Measurements from ENCODE around the gene FUCA2.

The FUCA2 gene

GRCh38 chr6:143468026-143468425 lies 43.5 kb downstream of the FUCA2 start:
- no peak overlapping the region for H2BK12ac ChIP-seq (ENCODE audit: low read length)
- H2AFZ ChIP-seq (ENCODE audit: insufficient read depth, low read length, poor library complexity): no peak overlapping the region
- H4K8ac ChIP-seq (ENCODE audit: low read depth, low read length): no peak overlapping the region
- H4K12ac ChIP-seq (ENCODE audit: low read depth, low read length): no peak overlapping the region
- no peaks in the 10 kb centered on the region for H3K36me3 ChIP-seq (ENCODE audit: control insufficient read depth in 1 of 2, insufficient read depth in 2 of 2, low read length in 2 of 2)
- H3K27ac ChIP-seq (ENCODE audit: low read depth, low read length): no peak overlapping the region
- no peak overlapping the region for H3K23ac ChIP-seq (ENCODE audit: low read length)
- DNase-seq: peak in 1 of 2 donors; percentile 54
- no peak overlapping the region for H2AK5ac ChIP-seq (ENCODE audit: low read length)
- no peaks in the 10 kb centered on the region for H3K79me2 ChIP-seq (ENCODE audit: control insufficient read depth, insufficient read depth, low read length, poor library complexity)
- no peak overlapping the region for H3K18ac ChIP-seq (ENCODE audit: low read length)
- H3K27me3 ChIP-seq (ENCODE audit: insufficient read depth, low read length): no peaks in the 10 kb centered on the region
- no peak overlapping the region for H3K4me2 ChIP-seq (ENCODE audit: low read length)
- no peak overlapping the region for H2BK5ac ChIP-seq (ENCODE audit: low read depth, low read length, poor library complexity)
- H2BK120ac ChIP-seq (ENCODE audit: insufficient read depth, low read length, poor library complexity): no peak overlapping the region
- H3K79me1 ChIP-seq (ENCODE audit: low read length): no peaks in the 10 kb centered on the region
- no peaks in the 10 kb centered on the region for H3K9me3 ChIP-seq (ENCODE audit: insufficient read depth, low read depth, low read length)
- no peak overlapping the region for H4K91ac ChIP-seq (ENCODE audit: low read depth, low read length)
- H3K9ac ChIP-seq (ENCODE audit: low read length): no peak overlapping the region
- no peak overlapping the region for H3K4me3 ChIP-seq (ENCODE audit: low read depth, low read length)
- H3K4ac ChIP-seq (ENCODE audit: low read depth, low read length): no peak overlapping the region
- no peaks in the 10 kb centered on the region for H3K4me1 ChIP-seq (ENCODE audit: control insufficient read depth in 1 of 2, insufficient read depth in 2 of 2, low read length in 2 of 2)
- H3K14ac ChIP-seq (ENCODE audit: low read length): no peak overlapping the region

- no peaks in the 10 kb centered on the region for H3K27me3 ChIP-seq (ENCODE audit: insufficient read depth, low read length)
- no CpG with 5 or more reads among the region's 2 CpGs for WGBS (ENCODE audit: extremely low coverage, insufficient coverage, insufficient read length)
- H3K4me1 ChIP-seq (ENCODE audit: control insufficient read depth in 1 of 2, insufficient read depth in 2 of 2, low read length in 2 of 2): no peaks in the 10 kb centered on the region
- H3K4me2 ChIP-seq (ENCODE audit: low read length): no peak overlapping the region
- no peak overlapping the region for H3K27ac ChIP-seq (ENCODE audit: low read depth, low read length)
- no peak overlapping the region for H2BK5ac ChIP-seq (ENCODE audit: low read depth, low read length, poor library complexity)
- no peak for DNase-seq
- no peak overlapping the region for H3K9ac ChIP-seq (ENCODE audit: low read length)
- no peak overlapping the region for H4K12ac ChIP-seq (ENCODE audit: low read depth, low read length)
- H3K79me2 ChIP-seq (ENCODE audit: control insufficient read depth, insufficient read depth, low read length, poor library complexity): no peaks in the 10 kb centered on the region
- no peak overlapping the region for H2AK5ac ChIP-seq (ENCODE audit: low read length)
- H3K23ac ChIP-seq (ENCODE audit: low read length): no peak overlapping the region
- H2AFZ ChIP-seq (ENCODE audit: insufficient read depth, low read length, poor library complexity): no peak overlapping the region
- H3K18ac ChIP-seq (ENCODE audit: low read length): no peak overlapping the region
- no peak overlapping the region for H4K91ac ChIP-seq (ENCODE audit: low read depth, low read length)
- H4K8ac ChIP-seq (ENCODE audit: low read depth, low read length): no peak overlapping the region
- H3K4ac ChIP-seq (ENCODE audit: low read depth, low read length): no peak overlapping the region
- no peaks in the 10 kb centered on the region for H3K79me1 ChIP-seq (ENCODE audit: low read length)
- no peak overlapping the region for H3K14ac ChIP-seq (ENCODE audit: low read length)
- H2BK120ac ChIP-seq (ENCODE audit: insufficient read depth, low read length, poor library complexity): no peak overlapping the region
- no peak overlapping the region for H3K4me3 ChIP-seq (ENCODE audit: low read depth, low read length)
- H2BK12ac ChIP-seq (ENCODE audit: low read length): no peak overlapping the region
- no peaks in the 10 kb centered on the region for H3K9me3 ChIP-seq (ENCODE audit: insufficient read depth, low read depth, low read length)
- no peaks in the 10 kb centered on the region for H3K36me3 ChIP-seq (ENCODE audit: control insufficient read depth in 1 of 2, insufficient read depth in 2 of 2, low read length in 2 of 2)
Measured at GRCh38 chr6:143465546-143465945, 46.0 kb downstream of the FUCA2 start.

GRCh38 chr6:143457563-143458359 lies 53.8 kb downstream of the FUCA2 start:
- Histone ChIP-seq H3K9ac (ENCODE audit: low read length) (no peak overlapping the region), H3K23ac (ENCODE audit: low read length) (no peak overlapping the region), H3K79me2 (ENCODE audit: control insufficient read depth, insufficient read depth, low read length, poor library complexity) (no peaks in the 10 kb centered on the region), H3K9me3 (ENCODE audit: insufficient read depth, low read depth, low read length) (no peaks in the 10 kb centered on the region), H3K36me3 (ENCODE audit: control insufficient read depth in 1 of 2, insufficient read depth in 2 of 2, low read length in 2 of 2) (no peaks in the 10 kb centered on the region), H3K4me3 (ENCODE audit: low read depth, low read length) (no peak overlapping the region), H3K18ac (ENCODE audit: low read length) (no peak overlapping the region), H2BK12ac (ENCODE audit: low read length) (no peak overlapping the region), H3K4me1 (ENCODE audit: control insufficient read depth in 1 of 2, insufficient read depth in 2 of 2, low read length in 2 of 2) (peaks cover 0 to 3% of the 10 kb centered on the region in 2 experiments), H3K4ac (ENCODE audit: low read depth, low read length) (no peak overlapping the region), H2AFZ (ENCODE audit: insufficient read depth, low read length, poor library complexity) (no peak overlapping the region), H3K27ac (ENCODE audit: low read depth, low read length) (no peak overlapping the region), H2BK120ac (ENCODE audit: insufficient read depth, low read length, poor library complexity) (no peak overlapping the region), H3K27me3 (ENCODE audit: insufficient read depth, low read length) (no peaks in the 10 kb centered on the region), H4K91ac (ENCODE audit: low read depth, low read length) (no peak overlapping the region), H2BK5ac (ENCODE audit: low read depth, low read length, poor library complexity) (no peak overlapping the region), H3K14ac (ENCODE audit: low read length) (no peak overlapping the region), H3K4me2 (ENCODE audit: low read length) (peak overlapping the region; percentile 31), H2AK5ac (ENCODE audit: low read length) (no peak overlapping the region), H4K8ac (ENCODE audit: low read depth, low read length) (no peak overlapping the region), H4K12ac (ENCODE audit: low read depth, low read length) (no peak overlapping the region), H3K79me1 (ENCODE audit: low read length) (no peaks in the 10 kb centered on the region)
- DNase-seq: peak in 1 of 2 donors; percentile 44
- WGBS (ENCODE audit: extremely low coverage, insufficient coverage, insufficient read length): no CpG with 5 or more reads among the region's 2 CpGs

GRCh38 chr6:143451531-143451930 lies 60.0 kb downstream of the FUCA2 start:
- H3K4me1 ChIP-seq (ENCODE audit: control insufficient read depth in 1 of 2, insufficient read depth in 2 of 2, low read length in 2 of 2): peaks cover 1 to 2% of the 10 kb centered on the region in 2 experiments
- no peaks in the 10 kb centered on the region for H3K27me3 ChIP-seq (ENCODE audit: insufficient read depth, low read length)
- no peak overlapping the region for H3K14ac ChIP-seq (ENCODE audit: low read length)
- no peak overlapping the region for H4K91ac ChIP-seq (ENCODE audit: low read depth, low read length)
- no peak overlapping the region for H2BK120ac ChIP-seq (ENCODE audit: insufficient read depth, low read length, poor library complexity)
- H3K4me3 ChIP-seq (ENCODE audit: low read depth, low read length): no peak overlapping the region
- H2AK5ac ChIP-seq (ENCODE audit: low read length): no peak overlapping the region
- H3K27ac ChIP-seq (ENCODE audit: low read depth, low read length): no peak overlapping the region
- H4K12ac ChIP-seq (ENCODE audit: low read depth, low read length): no peak overlapping the region
- WGBS (ENCODE audit: extremely low coverage, insufficient coverage, insufficient read length): no CpG with 5 or more reads among the region's 4 CpGs
- H2AFZ ChIP-seq (ENCODE audit: insufficient read depth, low read length, poor library complexity): no peak overlapping the region
- peaks cover 3% of the 10 kb centered on the region for H3K79me2 ChIP-seq (ENCODE audit: control insufficient read depth, insufficient read depth, low read length, poor library complexity)
- H2BK5ac ChIP-seq (ENCODE audit: low read depth, low read length, poor library complexity): no peak overlapping the region
- H3K79me1 ChIP-seq (ENCODE audit: low read length): peaks cover 3% of the 10 kb centered on the region
- H3K4me2 ChIP-seq (ENCODE audit: low read length): peak overlapping the region; percentile 96
- H2BK12ac ChIP-seq (ENCODE audit: low read length): no peak overlapping the region
- no peak overlapping the region for H3K4ac ChIP-seq (ENCODE audit: low read depth, low read length)
- no peak overlapping the region for H3K18ac ChIP-seq (ENCODE audit: low read length)
- H3K23ac ChIP-seq (ENCODE audit: low read length): no peak overlapping the region
- H3K36me3 ChIP-seq (ENCODE audit: control insufficient read depth in 1 of 2, insufficient read depth in 2 of 2, low read length in 2 of 2): no peaks in the 10 kb centered on the region
- peak; percentile 40 to 94 for DNase-seq
- no peak overlapping the region for H3K9ac ChIP-seq (ENCODE audit: low read length)
- H3K9me3 ChIP-seq (ENCODE audit: insufficient read depth, low read depth, low read length): no peaks in the 10 kb centered on the region
- H4K8ac ChIP-seq (ENCODE audit: low read depth, low read length): no peak overlapping the region

Data from trophoblast cell (in vitro differentiated cells and primary cell).